Kidney (tissue), 14 donors: ENCODE results near the gene IMMP2L. TPM values are rescaled to one million over a fixed set of nuclear protein-coding genes. Genes with fewer than 3 reads are reported as not detected.

Source experiments
- DNase-seq, 5 donors: peaks; one replicate each; pipeline ENCODE4 v3.0.0-alpha.2; 2013 to 2020
- FAIRE-seq: peaks from 2 replicates; lab custom pipeline; 2012; peaks lifted over from hg19 to GRCh38; lab: Jason Lieb, UNC
- H3K27ac ChIP-seq, 2 donors: one replicate each; pipeline ENCODE4 v1.7.0; 2013; ENCODE audit warnings: low read depth in 2 of 2, low read length in 2 of 2, inconsistent platforms in 1 of 2
- H3K27me3 ChIP-seq: one replicate; pipeline ENCODE4 v1.7.1; 2013; ENCODE audit warnings: low read length, inconsistent platforms; ENCODE audit not compliant: control insufficient read depth, insufficient read depth
- H3K36me3 ChIP-seq, 3 donors: one replicate each; pipeline versions ENCODE4 v1.7.0 to v1.7.1; 2013; ENCODE audit warnings: low read length in 3 of 3, control low read depth in 1 of 3, inconsistent platforms in 1 of 3; ENCODE audit not compliant: insufficient read depth in 3 of 3, control insufficient read depth in 2 of 3
- H3K4me1 ChIP-seq, 3 donors: one replicate each; pipeline versions ENCODE4 v1.7.0 to v1.7.1; 2013; ENCODE audit warnings: low read length in 3 of 3, inconsistent platforms in 1 of 3, low read depth in 1 of 3; ENCODE audit not compliant: control insufficient read depth in 2 of 3, insufficient read depth in 2 of 3
- H3K4me3 ChIP-seq, 3 donors: one replicate each; pipeline versions ENCODE4 v1.7.0 to v1.8.1; 2013; ENCODE audit warnings: low read length in 3 of 3, control low read depth in 1 of 3, inconsistent platforms in 1 of 3
- H3K9ac ChIP-seq, 3 donors: one replicate each; pipeline versions ENCODE4 v1.7.0 to v1.7.1; 2013; ENCODE audit warnings: low read length in 3 of 3, control low read depth in 1 of 3, inconsistent platforms in 1 of 3
- H3K9me3 ChIP-seq, 3 donors: one replicate each; pipeline versions ENCODE4 v1.7.0 to v1.7.1; 2013; ENCODE audit warnings: low read length in 3 of 3, control low read depth in 1 of 3, inconsistent platforms in 1 of 3; ENCODE audit not compliant: control insufficient read depth in 2 of 3, insufficient read depth in 1 of 3
- intact Hi-C: fragments of 100-400 bp; cut with DNase I; formaldehyde crosslinking; loops from one replicate; pipeline ENCODE4 v1.11.1; 2022
- polyA plus RNA-seq: library from polyadenylated mRNA; stranded (reverse); fragments of 350-450 nt; fragmentation: Illumina TruSeq; extraction: RNeasy Lipid Tissue Mini Kit (QIAGEN cat#74804); gene quantifications from one replicate; pipeline ENCODE4 v1.2.3, GENCODE V29; 2014; ENCODE audit warnings: low read depth, low replicate concordance; ENCODE audit not compliant: insufficient read depth
- total RNA-seq: library from RNA; stranded (reverse); fragmentation: NEBNext Ultra II Directional; extraction: Animal tissue kit (Norgen Biotek cat#: 25700); gene quantifications from one replicate; pipeline ENCODE4 v1.2.1, GENCODE V29; 2021
- TF ChIP-seq, protein P1 (sequence below): IDR thresholded peaks from 3 replicates; pipeline ENCODE4 v1.5.1; 2012; ENCODE audit warnings: mild to moderate bottlenecking, moderate library complexity, borderline replicate concordance; ENCODE audit not compliant: insufficient read depth; ENCODE audit errors: extremely low read depth
- donor health status: control.
- donor health status: control.
- donor health status: control.
- donor health status: control.
- donor health status: control.
- donor health status: DM: yes; HTN: yes; CAD: no.
- donor health status: Normal renal cell carcinoma (clear cell type).

IMMP2L gene
- total and polyA plus RNA-seq, 2 donors from 2014 or later = 46.4 to 52.1 TPM

DNA sequence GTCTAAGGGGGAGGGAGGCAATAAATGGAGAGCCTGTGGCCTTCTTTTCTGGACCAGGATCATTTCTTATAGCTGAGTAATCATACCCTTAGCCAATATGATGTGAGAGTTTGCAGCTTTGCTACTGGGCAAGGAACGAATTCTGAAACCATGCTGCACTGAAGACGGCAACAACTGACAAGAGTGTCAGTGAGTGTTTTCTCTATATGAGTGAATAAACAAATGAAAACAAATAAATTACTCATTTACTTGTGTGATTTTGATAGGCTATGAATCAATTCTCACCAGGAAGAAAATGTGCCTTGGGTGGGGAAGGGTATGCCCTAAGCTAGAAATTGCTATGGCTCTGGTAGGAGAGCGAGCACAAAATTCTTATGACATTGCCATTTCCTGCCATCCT, 550.8 kb downstream of the IMMP2L start:
- H3K27ac ChIP-seq = no peak overlapping the region
- H3K9ac ChIP-seq = no peak overlapping the region
- FAIRE-seq (no peak), DNase-seq (no peak)
- no peaks in the 10 kb centered on the region for H3K27me3 ChIP-seq
- no peaks in the 10 kb centered on the region for H3K36me3 ChIP-seq
- no peak overlapping the region for H3K4me3 ChIP-seq
- intact Hi-C loops = no loop called here
- no peaks in the 10 kb centered on the region for H3K9me3 ChIP-seq
- TF ChIP-seq, protein P1, sequence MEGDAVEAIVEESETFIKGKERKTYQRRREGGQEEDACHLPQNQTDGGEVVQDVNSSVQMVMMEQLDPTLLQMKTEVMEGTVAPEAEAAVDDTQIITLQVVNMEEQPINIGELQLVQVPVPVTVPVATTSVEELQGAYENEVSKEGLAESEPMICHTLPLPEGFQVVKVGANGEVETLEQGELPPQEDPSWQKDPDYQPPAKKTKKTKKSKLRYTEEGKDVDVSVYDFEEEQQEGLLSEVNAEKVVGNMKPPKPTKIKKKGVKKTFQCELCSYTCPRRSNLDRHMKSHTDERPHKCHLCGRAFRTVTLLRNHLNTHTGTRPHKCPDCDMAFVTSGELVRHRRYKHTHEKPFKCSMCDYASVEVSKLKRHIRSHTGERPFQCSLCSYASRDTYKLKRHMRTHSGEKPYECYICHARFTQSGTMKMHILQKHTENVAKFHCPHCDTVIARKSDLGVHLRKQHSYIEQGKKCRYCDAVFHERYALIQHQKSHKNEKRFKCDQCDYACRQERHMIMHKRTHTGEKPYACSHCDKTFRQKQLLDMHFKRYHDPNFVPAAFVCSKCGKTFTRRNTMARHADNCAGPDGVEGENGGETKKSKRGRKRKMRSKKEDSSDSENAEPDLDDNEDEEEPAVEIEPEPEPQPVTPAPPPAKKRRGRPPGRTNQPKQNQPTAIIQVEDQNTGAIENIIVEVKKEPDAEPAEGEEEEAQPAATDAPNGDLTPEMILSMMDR = no peak
- H3K4me1 ChIP-seq = no peaks in the 10 kb centered on the region

- TF ChIP-seq, protein P1 = no peak
- FAIRE-seq = no peak
- Histone ChIP-seq H3K9me3 (no peaks in the 10 kb centered on the region), H3K4me3 (no peak overlapping the region), H3K36me3 (no peaks in the 10 kb centered on the region), H3K4me1 (no peaks in the 10 kb centered on the region), H3K27me3 (no peaks in the 10 kb centered on the region), H3K27ac (no peak overlapping the region), H3K9ac (no peak overlapping the region)
- intact Hi-C loops = no loop called here
- no peak for DNase-seq
Observed at GRCh38 chr7:111010798-111011197, 551.5 kb downstream of the IMMP2L start.

DNA sequence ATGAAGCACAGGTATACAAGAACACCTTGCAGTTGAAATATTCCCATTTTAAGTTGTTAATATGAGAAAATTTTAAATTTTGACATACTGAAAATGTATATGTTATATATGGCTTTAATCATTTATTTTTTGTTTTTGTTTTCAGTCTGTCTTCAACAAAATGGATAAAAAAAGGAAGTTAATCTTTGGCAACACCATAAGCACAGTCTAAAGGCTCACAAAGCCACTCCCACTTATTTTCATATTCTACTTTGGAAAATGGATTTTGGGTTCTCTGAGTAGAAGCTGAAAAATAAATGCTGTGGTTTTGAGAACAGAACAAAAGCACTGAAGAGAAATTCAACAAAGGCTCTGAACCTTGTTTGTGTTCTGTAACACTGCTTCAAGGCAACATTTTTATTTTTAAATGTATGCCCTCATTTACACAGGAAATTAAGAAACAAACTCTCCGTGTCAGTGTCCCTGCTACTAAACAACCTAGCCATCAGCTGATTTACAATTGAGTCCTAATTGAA, 552.7 kb downstream of the IMMP2L start:
- FAIRE-seq = no peak
- TF ChIP-seq, protein P1 = no peak

GRCh38 chr7:111006691-111007090, 555.6 kb downstream of the IMMP2L start:
- H3K27ac ChIP-seq = no peak overlapping the region
- H3K27me3 ChIP-seq = no peaks in the 10 kb centered on the region
- no peak for FAIRE-seq
- no peak for DNase-seq
- TF ChIP-seq, protein P1 = no peak
- intact Hi-C loops = no loop called here
- H3K36me3 ChIP-seq = no peaks in the 10 kb centered on the region
- H3K4me3 ChIP-seq = no peak overlapping the region
- H3K9ac ChIP-seq = no peak overlapping the region
- H3K9me3 ChIP-seq = no peaks in the 10 kb centered on the region
- no peaks in the 10 kb centered on the region for H3K4me1 ChIP-seq

More for the DNA sequence above, 552.7 kb downstream of the IMMP2L start:
- no peak overlapping the region for H3K9ac ChIP-seq
- no peaks in the 10 kb centered on the region for H3K4me1 ChIP-seq
- H3K27ac ChIP-seq = no peak overlapping the region
- DNase-seq = no peak
- intact Hi-C loops = no loop called here
- no peaks in the 10 kb centered on the region for H3K9me3 ChIP-seq
- H3K4me3 ChIP-seq = no peak overlapping the region
- H3K36me3 ChIP-seq = no peaks in the 10 kb centered on the region
- no peaks in the 10 kb centered on the region for H3K27me3 ChIP-seq
